Nephron progenitor cell (in vitro differentiated cells): ENCODE data around the gene DDAH2.

ENCODE experiments used
- DNase-seq: peaks from one replicate; pipeline ENCODE4 v3.0.0; 2021
- H3K27ac Mint-ChIP-seq: 2 replicates; pipeline ENCODE4 v1.8.0; 2021; ENCODE audit warnings: mild to moderate bottlenecking, moderate library complexity, mixed read lengths
- H3K27me3 Mint-ChIP-seq: 2 replicates; pipeline ENCODE4 v1.8.0; 2021; ENCODE audit warnings: mild to moderate bottlenecking, low read depth, mixed read lengths; ENCODE audit not compliant: poor library complexity
- H3K36me3 Mint-ChIP-seq: 2 replicates; pipeline ENCODE4 v1.8.0; 2021; ENCODE audit warnings: low read depth, mixed read lengths
- H3K4me1 Mint-ChIP-seq: 2 replicates; pipeline ENCODE4 v1.8.0; 2021; ENCODE audit warnings: mixed read lengths
- H3K4me3 Mint-ChIP-seq: 2 replicates; pipeline ENCODE4 v1.8.0; 2021; ENCODE audit warnings: mild to moderate bottlenecking, moderate library complexity, mixed read lengths
- H3K9me3 Mint-ChIP-seq: 2 replicates; pipeline ENCODE4 v1.8.0; 2021; ENCODE audit warnings: mild to moderate bottlenecking, moderate library complexity, mixed read lengths
- CTCF ChIP-seq: fragments of 200-600 bp; sonication (generic); IDR thresholded peaks from 2 replicates; pipeline ENCODE4 v1.5.0; 2021; ENCODE audit warnings: antibody characterized with exemption

DDAH2 gene, protein sequence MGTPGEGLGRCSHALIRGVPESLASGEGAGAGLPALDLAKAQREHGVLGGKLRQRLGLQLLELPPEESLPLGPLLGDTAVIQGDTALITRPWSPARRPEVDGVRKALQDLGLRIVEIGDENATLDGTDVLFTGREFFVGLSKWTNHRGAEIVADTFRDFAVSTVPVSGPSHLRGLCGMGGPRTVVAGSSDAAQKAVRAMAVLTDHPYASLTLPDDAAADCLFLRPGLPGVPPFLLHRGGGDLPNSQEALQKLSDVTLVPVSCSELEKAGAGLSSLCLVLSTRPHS

DNA sequence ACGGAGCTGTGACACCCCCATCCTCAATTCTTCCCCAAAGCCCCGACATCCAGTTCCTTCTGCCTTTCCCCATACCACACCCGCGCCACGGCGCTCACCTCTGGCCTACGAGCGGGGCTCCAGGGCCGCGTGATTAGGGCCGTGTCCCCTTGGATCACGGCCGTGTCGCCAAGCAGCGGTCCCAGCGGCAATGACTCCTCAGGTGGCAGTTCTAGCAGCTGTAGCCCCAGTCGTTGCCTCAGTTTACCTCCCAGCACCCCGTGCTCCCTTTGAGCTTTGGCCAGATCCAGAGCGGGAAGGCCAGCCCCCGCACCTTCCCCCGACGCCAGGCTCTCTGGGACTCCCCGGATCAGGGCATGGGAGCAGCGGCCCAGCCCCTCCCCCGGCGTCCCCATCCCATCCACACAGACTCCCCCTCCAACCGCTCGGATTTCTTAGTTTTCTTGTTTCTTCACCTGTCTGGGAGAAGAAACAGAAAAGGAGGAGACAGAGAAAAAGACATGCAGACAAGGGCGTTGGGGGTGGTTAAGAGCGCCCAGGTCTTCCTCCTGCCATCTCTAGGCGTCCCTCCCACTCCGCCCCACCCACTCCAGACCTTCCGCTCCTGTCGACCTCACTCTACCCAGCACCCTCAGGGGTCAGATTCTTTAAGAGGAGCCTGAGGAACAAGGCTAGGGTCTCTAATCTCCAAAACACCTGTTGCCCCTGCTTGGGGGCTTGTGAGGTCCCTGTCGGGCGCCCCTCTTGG, at the start of gene DDAH2:
Gene DDAH2 (minus strand): TSS at position 533 of the 748 bp plus-strand sequence. CDS start 138 bp downstream, at position 395.
- H3K27ac Mint-ChIP-seq, result peak within 1 kb of the TSS; percentile 98
- H3K4me3 Mint-ChIP-seq, result peak within 1 kb of the TSS; percentile 97
- H3K4me1 Mint-ChIP-seq, result peaks cover 71% of the 10 kb centered on the region
- H3K36me3 Mint-ChIP-seq, result peaks cover 75% of the 10 kb centered on the region
- no peaks in the 10 kb centered on the region for H3K9me3 Mint-ChIP-seq
- peak; percentile 18 for DNase-seq
- H3K27me3 Mint-ChIP-seq, result no peaks in the 10 kb centered on the region
- TF ChIP-seq CTCF, result no peak

- H3K9me3 Mint-ChIP-seq, result no peaks in the 10 kb centered on the region
- DNase-seq, result no peak
- peaks cover 11% of the 10 kb centered on the region for H3K36me3 Mint-ChIP-seq
- no peak overlapping the region for H3K4me3 Mint-ChIP-seq
- peaks cover 27% of the 10 kb centered on the region for H3K4me1 Mint-ChIP-seq
- no peak overlapping the region for H3K27ac Mint-ChIP-seq
- no peaks in the 10 kb centered on the region for H3K27me3 Mint-ChIP-seq
- TF ChIP-seq CTCF, result no peak
These were observed 49.1 kb upstream of the DDAH2 start for GRCh38 chr6:31778193-31778592.

DNA sequence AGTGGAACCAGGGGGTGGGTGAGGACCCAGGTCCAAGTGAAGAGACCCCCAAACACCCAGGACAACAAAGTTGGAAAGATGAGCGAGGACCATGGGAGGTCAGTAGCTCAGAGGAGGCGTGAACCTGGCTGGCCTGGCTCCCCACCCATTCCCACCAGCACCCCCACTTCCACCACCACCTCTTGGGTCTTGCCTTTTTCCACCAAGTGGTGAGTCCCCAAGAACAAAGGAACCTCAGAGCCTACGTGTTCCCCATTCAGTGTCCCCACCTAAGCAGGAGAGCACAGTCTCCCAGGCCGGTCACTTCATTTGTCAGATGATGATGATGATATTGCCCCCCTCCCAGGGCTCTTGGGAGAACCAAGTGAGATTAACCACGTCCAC, 48.6 kb upstream of the DDAH2 start:
- no peak overlapping the region for H3K4me3 Mint-ChIP-seq
- H3K27me3 Mint-ChIP-seq, result no peaks in the 10 kb centered on the region
- TF ChIP-seq CTCF, result no peak
- no peaks in the 10 kb centered on the region for H3K9me3 Mint-ChIP-seq
- H3K36me3 Mint-ChIP-seq, result peaks cover 6% of the 10 kb centered on the region
- DNase-seq, result no peak
- H3K4me1 Mint-ChIP-seq, result peaks cover 27% of the 10 kb centered on the region
- no peak overlapping the region for H3K27ac Mint-ChIP-seq

DNA sequence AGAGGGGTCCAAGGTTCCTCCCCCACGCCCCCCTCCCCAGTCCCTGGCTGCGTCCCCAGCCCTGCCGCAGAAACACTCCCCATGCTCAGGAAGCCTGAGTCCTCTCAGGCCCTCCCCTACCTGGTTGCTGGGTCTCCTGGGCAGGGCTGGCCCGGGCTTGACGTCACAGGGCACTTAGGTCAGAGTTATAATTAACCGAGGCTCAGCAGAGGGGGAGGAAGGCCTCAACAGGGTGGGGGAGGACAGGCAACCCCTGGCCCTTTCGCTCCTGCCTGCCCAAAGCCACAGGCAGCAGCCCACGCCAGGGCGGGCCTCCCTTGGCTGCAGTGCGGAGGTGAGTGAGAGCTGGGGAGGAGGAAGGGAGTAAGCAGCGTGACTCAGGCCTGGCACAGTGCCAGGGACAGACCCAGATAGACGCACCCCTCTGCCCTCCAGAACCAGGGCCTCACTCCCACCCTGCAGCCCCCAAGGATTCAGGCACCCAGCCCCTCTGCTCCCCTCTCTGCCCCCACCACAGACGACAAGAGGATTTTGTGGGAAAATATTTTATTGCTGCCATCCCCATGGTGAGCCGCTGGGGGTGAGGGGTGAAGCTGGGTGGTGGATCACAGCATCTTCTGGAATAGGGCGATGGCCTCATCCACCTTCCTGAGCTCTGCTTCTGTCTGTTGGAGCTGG, 48.0 kb upstream of the DDAH2 start, which contains the start of gene VWA7:
Gene VWA7 (minus strand): TSS at position 340 of the 678 bp plus-strand sequence. CDS start 549 bp downstream, outside the sequence.
- H3K4me3 Mint-ChIP-seq, result no peak within 1 kb of the TSS
- H3K9me3 Mint-ChIP-seq, result no peaks in the 10 kb centered on the region
- no peak for TF ChIP-seq CTCF
- H3K4me1 Mint-ChIP-seq, result peaks cover 27% of the 10 kb centered on the region
- peak; percentile 60 for DNase-seq
- no peak within 1 kb of the TSS for H3K27ac Mint-ChIP-seq
- no peaks in the 10 kb centered on the region for H3K27me3 Mint-ChIP-seq
- H3K36me3 Mint-ChIP-seq, result peaks cover 5% of the 10 kb centered on the region

GRCh38 chr6:31776485-31776988, 47.4 kb upstream of the DDAH2 start:
- Mint-ChIP-seq H3K4me3 (no peak overlapping the region), H3K36me3 (peaks cover 5% of the 10 kb centered on the region), H3K9me3 (no peaks in the 10 kb centered on the region), H3K27ac (no peak overlapping the region), H3K27me3 (no peaks in the 10 kb centered on the region), H3K4me1 (peaks cover 27% of the 10 kb centered on the region)
- peak; percentile 33 for DNase-seq
- TF ChIP-seq CTCF, result no peak
